GM21576 (cell line): Measurements from ENCODE around the gene NECTIN3.

Experiments
- ATAC-seq: cut with Tn5 transposase; IDR thresholded peaks from one replicate; pipeline ENCODE4 v1.9.1; 2021; ENCODE audit warnings: mild to moderate bottlenecking, moderate library complexity; ENCODE audit not compliant: unreplicated experiment

Gene NECTIN3

GRCh38 chr3:111080413-111080812 lies 8.8 kb downstream of the NECTIN3 start:
- ATAC-seq = no peak

GRCh38 chr3:111081008-111081545 lies 9.5 kb downstream of the NECTIN3 start:
- no peak for ATAC-seq

GRCh38 chr3:111084911-111085310 lies 13.3 kb downstream of the NECTIN3 start:
- ATAC-seq = no peak

GRCh38 chr3:111087924-111088469 lies 16.4 kb downstream of the NECTIN3 start:
- ATAC-seq = no peak

GRCh38 chr3:111096487-111097209 lies 25.0 kb downstream of the NECTIN3 start:
- no peak for ATAC-seq

GRCh38 chr3:111103807-111104206 lies 32.2 kb downstream of the NECTIN3 start:
- ATAC-seq = no peak

- no peak for ATAC-seq
These were observed 35.5 kb downstream of the NECTIN3 start for GRCh38 chr3:111106993-111107661.

GRCh38 chr3:111107662-111108035 lies 36.0 kb downstream of the NECTIN3 start:
- no peak for ATAC-seq

GRCh38 chr3:111112913-111113312 lies 41.3 kb downstream of the NECTIN3 start:
- no peak for ATAC-seq

GRCh38 chr3:111128884-111129283 lies 57.3 kb downstream of the NECTIN3 start:
- ATAC-seq = no peak

GRCh38 chr3:111130827-111131226 lies 59.2 kb downstream of the NECTIN3 start:
- ATAC-seq = no peak

GRCh38 chr3:111134302-111134701 lies 62.7 kb downstream of the NECTIN3 start:
- no peak for ATAC-seq

GRCh38 chr3:111151438-111151837 lies 79.8 kb downstream of the NECTIN3 start:
- ATAC-seq = no peak

GRCh38 chr3:111152496-111152895 lies 80.9 kb downstream of the NECTIN3 start:
- ATAC-seq = no peak

GRCh38 chr3:111156517-111156916 lies 84.9 kb downstream of the NECTIN3 start:
- ATAC-seq = no peak

- ATAC-seq = no peak
These were observed 87.8 kb downstream of the NECTIN3 start for GRCh38 chr3:111159391-111159790.

GRCh38 chr3:111164621-111165020 lies 93.0 kb downstream of the NECTIN3 start:
- no peak for ATAC-seq

- ATAC-seq = no peak
These were observed 93.8 kb downstream of the NECTIN3 start for GRCh38 chr3:111165411-111165810.

GRCh38 chr3:111173328-111173900 lies 101.8 kb downstream of the NECTIN3 start:
- ATAC-seq = no peak

GRCh38 chr3:111173906-111174305 lies 102.3 kb downstream of the NECTIN3 start:
- ATAC-seq = no peak

GRCh38 chr3:111190518-111190917 lies 118.9 kb downstream of the NECTIN3 start:
- ATAC-seq = no peak

GRCh38 chr3:111193472-111193871 lies 121.9 kb downstream of the NECTIN3 start:
- ATAC-seq = no peak
